Panc1 (cell line): Measurements from ENCODE around the gene KIAA1671.

Experiments
- POLR2AphosphoS5 ChIP-seq: IDR thresholded peaks from 2 replicates; pipeline ENCODE4 v1.6.1; 2012; ENCODE audit warnings: mild to moderate bottlenecking, low read depth, low read length, moderate library complexity
- TF ChIP-seq, protein P1 (sequence below): fragments of 450-650 bp; IDR thresholded peaks from 2 replicates; pipeline ENCODE4 v1.5.1; 2017; ENCODE audit warnings: mild to moderate bottlenecking

DNA sequence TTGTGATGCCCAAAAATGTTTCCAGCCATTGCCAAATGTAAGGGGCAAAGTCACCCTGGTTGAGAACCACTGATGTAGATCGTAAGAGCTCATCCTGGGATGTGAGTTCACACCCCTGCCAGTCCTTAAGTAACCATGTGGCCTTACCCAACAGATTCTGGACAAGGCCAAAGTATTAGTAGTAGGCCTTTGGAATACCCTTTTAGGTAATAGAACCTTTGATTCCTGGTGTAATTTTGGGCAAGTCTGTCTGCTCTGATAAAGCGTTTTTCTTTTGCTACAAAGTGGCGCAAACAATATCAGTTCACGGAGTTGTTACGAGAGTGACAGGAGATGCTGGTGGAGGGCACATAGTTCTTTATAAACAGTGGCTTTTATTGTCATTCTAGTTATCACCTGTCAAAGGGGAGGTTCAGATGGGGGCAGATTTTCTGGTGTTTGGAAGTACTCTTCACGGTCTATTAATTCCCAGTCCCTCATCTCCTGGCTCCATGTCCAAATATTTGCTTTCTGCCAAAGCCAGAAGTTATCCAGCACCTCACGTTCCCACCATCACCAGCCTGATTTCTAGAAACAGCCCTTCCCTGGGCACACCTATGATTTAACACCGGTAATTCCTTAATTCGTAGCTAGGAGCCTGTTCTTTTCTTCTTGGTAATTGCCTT is 173.3 kb downstream of the KIAA1671 start:
- TF ChIP-seq, protein P1, sequence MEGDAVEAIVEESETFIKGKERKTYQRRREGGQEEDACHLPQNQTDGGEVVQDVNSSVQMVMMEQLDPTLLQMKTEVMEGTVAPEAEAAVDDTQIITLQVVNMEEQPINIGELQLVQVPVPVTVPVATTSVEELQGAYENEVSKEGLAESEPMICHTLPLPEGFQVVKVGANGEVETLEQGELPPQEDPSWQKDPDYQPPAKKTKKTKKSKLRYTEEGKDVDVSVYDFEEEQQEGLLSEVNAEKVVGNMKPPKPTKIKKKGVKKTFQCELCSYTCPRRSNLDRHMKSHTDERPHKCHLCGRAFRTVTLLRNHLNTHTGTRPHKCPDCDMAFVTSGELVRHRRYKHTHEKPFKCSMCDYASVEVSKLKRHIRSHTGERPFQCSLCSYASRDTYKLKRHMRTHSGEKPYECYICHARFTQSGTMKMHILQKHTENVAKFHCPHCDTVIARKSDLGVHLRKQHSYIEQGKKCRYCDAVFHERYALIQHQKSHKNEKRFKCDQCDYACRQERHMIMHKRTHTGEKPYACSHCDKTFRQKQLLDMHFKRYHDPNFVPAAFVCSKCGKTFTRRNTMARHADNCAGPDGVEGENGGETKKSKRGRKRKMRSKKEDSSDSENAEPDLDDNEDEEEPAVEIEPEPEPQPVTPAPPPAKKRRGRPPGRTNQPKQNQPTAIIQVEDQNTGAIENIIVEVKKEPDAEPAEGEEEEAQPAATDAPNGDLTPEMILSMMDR = no peak
- no peak for TF ChIP-seq POLR2AphosphoS5
